ENCODE data around the gene TRDMT1. TPM values are rescaled to one million over a fixed set of nuclear protein-coding genes. Genes with fewer than 3 reads are reported as not detected.

The TRDMT1 gene
- total and polyA plus RNA-seq, 12 donors, result 2.0 to 6.3 (median 3.7) TPM

DNA sequence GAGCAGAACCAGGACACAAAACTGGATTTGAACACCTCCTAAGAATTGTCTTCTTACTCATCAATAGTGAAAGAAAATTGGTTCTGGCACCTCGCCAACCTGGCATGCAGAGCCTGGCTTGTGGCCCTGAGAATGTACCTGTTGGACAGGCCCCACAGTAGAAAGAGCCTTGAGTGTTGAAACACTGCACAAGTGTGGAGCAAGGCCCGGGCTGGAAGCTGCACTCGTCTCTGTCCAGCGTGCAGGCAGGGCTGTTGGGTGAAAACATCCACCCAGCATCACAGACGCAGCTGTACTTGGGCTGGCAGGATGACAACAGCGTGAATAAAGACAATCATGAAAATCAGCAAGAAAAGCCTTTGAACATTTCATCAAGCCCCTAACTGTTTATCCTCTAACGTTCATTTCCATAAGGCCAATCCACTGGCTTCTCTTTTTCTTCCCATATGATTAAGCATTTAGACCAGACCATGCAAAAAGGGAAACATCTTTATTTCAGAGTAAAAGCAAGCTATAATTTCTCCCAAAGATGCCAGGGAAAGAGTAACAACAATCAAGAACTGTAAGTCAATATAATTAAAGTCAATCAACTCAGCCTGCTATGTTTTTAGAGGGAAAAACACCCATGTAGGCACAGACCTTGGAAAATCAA, 87.5 kb downstream of the TRDMT1 start:
- H3K27me3 ChIP-seq, result no peaks in the 10 kb centered on the region
- H3K27ac ChIP-seq, result no peak overlapping the region
- H3K9me3 ChIP-seq, result no peaks in the 10 kb centered on the region
- peaks cover 0 to 8% (median 0%) of the 10 kb centered on the region in 9 donors for H3K4me1 ChIP-seq
- DNase-seq, result no peak
- peak in 2 of 8 donors; percentile 38 to 55 for ATAC-seq
- WGBS, 2 donors, result 55 to 63% methylated on average over 7 of the region's 7 CpGs
- H3K4me3 ChIP-seq, result no peak overlapping the region
- TF ChIP-seq CTCF (IDR thresholded peaks at IDR 0.05), result no peak
- intact Hi-C loops (cut with DNase I), result no loop called here
- H3K36me3 ChIP-seq, result no peaks in the 10 kb centered on the region

DNA sequence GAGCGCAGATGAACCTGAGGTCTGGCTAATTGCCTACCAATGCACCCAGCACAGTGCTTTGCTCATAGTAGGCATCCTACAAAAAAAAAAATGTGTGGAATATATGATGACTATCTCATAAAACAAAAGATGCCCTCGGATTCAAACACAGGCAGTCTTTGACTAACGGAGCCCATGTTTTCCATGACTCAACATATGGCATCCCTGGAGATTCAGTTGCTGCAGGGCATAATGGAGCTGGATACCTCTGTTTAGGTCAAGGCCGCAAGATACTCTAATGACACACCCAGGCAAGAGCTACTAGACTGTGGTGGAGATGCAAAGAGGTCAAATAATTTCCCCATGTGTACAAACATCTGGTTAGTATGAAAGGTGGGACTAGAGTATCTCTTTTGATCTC, 88.1 kb downstream of the TRDMT1 start:
- DNase-seq (no peak), ATAC-seq (no peak)
- H3K4me1 ChIP-seq, result peaks cover 0 to 8% (median 0%) of the 10 kb centered on the region in 9 donors
- H3K27ac ChIP-seq, result no peak overlapping the region
- H3K36me3 ChIP-seq, result no peaks in the 10 kb centered on the region
- H3K27me3 ChIP-seq, result no peaks in the 10 kb centered on the region
- 93 to 95% methylated on average over 4 of the region's 4 CpGs for WGBS, 2 donors
- no peak for TF ChIP-seq CTCF (IDR thresholded peaks at IDR 0.05)
- intact Hi-C loops (cut with DNase I), result no loop called here
- no peak overlapping the region for H3K4me3 ChIP-seq
- no peaks in the 10 kb centered on the region for H3K9me3 ChIP-seq

- no peak overlapping the region for H3K27ac ChIP-seq
- DNase-seq (no peak), ATAC-seq (no peak)
- H3K4me3 ChIP-seq, result no peak overlapping the region
- H3K27me3 ChIP-seq, result no peaks in the 10 kb centered on the region
- no peaks in the 10 kb centered on the region for H3K36me3 ChIP-seq
- peaks cover 0 to 8% (median 0%) of the 10 kb centered on the region in 9 donors for H3K4me1 ChIP-seq
- 64 to 85% methylated on average over 3 of the region's 3 CpGs for whole genome bisulfite sequencing, 2 donors
- intact Hi-C loops (cut with DNase I), result no loop called here
- H3K9me3 ChIP-seq, result no peaks in the 10 kb centered on the region
- no peak for TF ChIP-seq CTCF (IDR thresholded peaks at IDR 0.05)
Measured at GRCh38 chr10:17112566-17112965, 88.9 kb downstream of the TRDMT1 start.

- TF ChIP-seq CTCF (IDR thresholded peaks at IDR 0.05), result no peak
- ATAC-seq, result no peak
- DNase-seq, result no peak
- intact Hi-C loops (cut with DNase I), result no loop called here
- Histone ChIP-seq H3K4me3 (no peak overlapping the region), H3K27ac (no peak overlapping the region), H3K4me1 (peaks cover 0 to 8% (median 0%) of the 10 kb centered on the region in 9 donors), H3K9me3 (no peaks in the 10 kb centered on the region), H3K27me3 (no peaks in the 10 kb centered on the region), H3K36me3 (no peaks in the 10 kb centered on the region)
- 91 to 96% methylated on average over 3 of the region's 3 CpGs for WGBS, 2 donors
Measured at GRCh38 chr10:17109475-17110207, 91.8 kb downstream of the TRDMT1 start.

Data from heart right ventricle (tissue), 16 donors.